C4-2B (cell line): ENCODE results near the gene CDCA5.

Experiments used
- H3K27ac ChIP-seq: fragments of 450-650 bp; 2 replicates; pipeline ENCODE4 v1.5.1; 2017
- ZFX ChIP-seq: fragments of 450-650 bp; IDR thresholded peaks from 2 replicates; pipeline ENCODE4 v1.6.1; 2017
- TF ChIP-seq, protein P1 (sequence below): fragments of 450-650 bp; conservative IDR thresholded peaks from 2 replicates; pipeline ENCODE4 v1.5.1; 2017; ENCODE audit warnings: mild to moderate bottlenecking

Gene CDCA5

DNA sequence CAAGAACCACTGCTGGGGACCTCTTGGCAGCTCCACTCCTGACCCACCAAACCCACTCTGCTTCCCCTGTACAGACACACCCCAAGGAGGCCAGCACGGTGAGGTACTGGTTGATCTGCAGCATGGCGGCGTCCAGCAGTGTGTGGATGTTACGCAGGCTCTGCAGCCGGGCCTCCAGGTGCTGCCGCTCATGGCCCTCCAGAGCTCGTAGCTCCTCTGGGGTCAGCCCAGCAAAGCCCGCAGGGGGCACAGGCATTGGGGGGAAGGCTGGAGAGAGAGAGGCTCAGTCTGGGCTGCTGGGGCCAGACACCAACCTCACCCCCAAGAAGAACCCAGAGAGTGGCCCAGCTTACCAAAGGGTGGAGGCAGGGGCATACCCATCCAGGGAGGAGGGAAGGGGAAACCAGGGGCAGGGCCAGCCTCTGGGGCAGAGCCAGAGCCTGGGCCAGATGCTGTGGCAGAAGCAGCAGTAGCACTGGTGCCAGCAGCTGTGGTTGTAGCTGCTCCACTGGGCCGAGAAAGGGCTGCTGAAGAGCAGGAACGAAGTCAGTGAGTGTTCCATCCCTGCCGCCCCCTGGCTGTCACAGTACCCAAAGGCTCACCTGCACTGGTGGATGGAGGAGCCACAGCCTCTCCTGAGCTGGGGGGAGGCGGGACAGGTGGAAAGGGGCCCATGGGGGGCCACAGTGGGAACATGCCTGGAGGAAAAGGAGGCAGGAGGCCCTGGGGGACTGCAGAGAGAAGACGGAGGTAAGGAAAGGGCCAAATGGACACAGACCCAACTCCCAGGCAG is 46.0 kb upstream of the CDCA5 start:
- TF ChIP-seq, protein P1, sequence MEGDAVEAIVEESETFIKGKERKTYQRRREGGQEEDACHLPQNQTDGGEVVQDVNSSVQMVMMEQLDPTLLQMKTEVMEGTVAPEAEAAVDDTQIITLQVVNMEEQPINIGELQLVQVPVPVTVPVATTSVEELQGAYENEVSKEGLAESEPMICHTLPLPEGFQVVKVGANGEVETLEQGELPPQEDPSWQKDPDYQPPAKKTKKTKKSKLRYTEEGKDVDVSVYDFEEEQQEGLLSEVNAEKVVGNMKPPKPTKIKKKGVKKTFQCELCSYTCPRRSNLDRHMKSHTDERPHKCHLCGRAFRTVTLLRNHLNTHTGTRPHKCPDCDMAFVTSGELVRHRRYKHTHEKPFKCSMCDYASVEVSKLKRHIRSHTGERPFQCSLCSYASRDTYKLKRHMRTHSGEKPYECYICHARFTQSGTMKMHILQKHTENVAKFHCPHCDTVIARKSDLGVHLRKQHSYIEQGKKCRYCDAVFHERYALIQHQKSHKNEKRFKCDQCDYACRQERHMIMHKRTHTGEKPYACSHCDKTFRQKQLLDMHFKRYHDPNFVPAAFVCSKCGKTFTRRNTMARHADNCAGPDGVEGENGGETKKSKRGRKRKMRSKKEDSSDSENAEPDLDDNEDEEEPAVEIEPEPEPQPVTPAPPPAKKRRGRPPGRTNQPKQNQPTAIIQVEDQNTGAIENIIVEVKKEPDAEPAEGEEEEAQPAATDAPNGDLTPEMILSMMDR, result no peak
- TF ChIP-seq ZFX, result no peak
- H3K27ac ChIP-seq, result no peak overlapping the region

GRCh38 chr11:65128182-65129145 is 44.6 kb upstream of the CDCA5 start:
- no peak overlapping the region for H3K27ac ChIP-seq
- TF ChIP-seq, protein P1, result no peak
- no peak for TF ChIP-seq ZFX

GRCh38 chr11:65127473-65128181 is 43.8 kb upstream of the CDCA5 start:
- no peak for TF ChIP-seq ZFX
- TF ChIP-seq, protein P1, result no peak
- H3K27ac ChIP-seq, result no peak overlapping the region

DNA sequence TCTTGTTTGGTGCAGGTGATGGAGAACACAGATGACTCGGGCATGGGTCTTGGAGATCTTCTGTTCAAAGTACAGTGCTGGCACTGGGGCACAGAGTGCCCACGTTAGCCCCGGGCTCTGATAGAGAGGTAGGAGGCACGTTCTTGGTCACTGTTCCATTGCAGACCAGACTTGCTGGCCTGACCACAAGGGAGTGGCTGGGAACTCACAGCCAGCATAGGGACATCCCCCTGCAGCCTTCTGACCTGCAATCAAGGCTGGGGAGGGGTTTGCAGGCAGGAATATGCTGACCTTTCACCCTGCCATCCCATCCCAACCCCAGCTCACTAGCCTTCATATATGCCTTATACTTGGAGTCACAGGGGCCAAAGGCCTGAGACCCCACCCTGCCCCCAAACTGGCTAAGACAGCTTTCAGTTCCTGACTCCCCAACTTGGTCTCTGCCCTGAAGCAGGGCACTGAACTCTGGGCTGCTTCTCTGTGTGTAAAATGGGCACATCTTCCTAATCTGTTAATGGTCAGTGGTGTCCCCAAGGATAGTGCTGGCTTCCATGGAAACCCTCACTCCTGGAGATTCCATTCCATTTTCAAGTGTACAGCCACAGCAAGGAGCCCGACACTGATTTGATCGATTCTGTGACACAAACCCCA is 42.9 kb upstream of the CDCA5 start:
- no peak overlapping the region for H3K27ac ChIP-seq
- no peak for TF ChIP-seq ZFX
- TF ChIP-seq, protein P1, result no peak

DNA sequence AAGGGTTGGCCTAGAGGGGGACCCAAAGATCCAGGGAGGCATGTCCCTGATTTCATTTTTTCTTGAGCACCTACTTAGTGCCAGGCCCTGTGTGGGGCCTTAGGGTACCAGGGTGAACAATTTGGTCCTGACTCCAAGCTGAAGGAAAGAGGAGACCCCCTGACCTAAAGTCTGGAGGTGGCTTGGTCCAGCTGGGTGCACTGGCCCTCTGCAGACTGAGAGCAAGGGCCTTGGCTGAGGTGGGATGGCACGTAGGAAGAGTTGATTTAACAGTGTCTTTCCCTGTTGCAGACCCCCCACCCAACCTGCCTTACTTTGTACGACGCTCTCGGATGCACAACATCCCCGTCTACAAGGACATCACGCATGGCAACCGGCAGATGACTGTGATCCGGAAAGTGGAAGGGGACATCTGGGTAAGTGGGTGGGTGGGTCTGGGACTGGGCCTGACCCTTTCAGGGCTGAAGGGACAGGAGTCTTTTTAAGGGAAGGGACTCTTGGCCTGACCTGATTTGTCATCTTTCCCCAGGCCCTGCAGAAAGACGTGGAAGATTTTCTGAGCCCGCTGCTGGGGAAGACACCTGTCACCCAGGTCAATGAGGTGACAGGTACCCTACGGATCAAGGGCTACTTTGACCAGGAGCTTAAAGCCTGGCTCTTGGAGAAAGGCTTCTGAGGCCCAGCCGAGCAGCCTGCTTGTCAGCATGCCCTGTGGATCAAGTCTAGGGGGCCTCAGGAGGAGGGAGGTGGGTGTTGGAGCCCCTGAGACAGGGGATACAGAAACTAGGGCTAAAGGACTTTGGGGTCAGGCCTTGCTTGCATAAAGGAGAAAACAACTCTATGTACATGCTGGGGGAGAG is 41.6 kb upstream of the CDCA5 start:
- TF ChIP-seq, protein P1, result no peak
- TF ChIP-seq ZFX, result no peak
- peak overlapping the region; percentile 25 for H3K27ac ChIP-seq

DNA sequence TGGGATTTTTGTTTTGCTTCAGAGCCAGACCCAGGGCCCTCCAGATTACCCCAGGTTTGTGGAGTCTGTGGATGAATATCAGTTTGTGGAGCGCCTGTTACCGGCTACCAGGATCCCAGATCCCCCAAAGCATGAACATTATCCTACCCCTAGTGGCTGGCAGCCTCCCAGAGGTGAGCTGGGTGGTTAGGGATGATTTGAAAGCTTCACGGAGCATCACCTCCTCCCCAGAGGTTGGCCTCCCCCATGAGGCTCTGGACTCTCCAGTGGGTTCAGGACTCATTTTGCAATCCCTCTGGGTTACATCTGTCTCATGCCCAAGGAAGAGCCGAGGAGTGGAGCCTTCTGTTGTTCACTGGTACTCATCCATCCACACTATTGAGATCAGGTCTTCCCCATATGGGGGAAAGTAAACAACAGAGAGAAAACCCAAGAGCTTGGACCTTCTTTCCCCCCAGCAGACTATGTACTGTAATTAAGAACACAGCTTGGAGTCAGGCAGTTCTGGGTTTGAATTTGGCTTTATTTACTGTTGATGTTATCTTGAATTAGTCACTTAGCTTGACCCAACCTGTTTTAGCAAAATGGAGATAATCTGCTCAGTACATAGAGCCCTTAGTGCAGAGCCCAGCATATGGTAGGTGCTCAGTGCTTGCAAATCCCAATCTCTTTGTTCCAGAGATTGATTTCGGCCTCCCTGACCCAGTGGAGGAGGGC is 40.8 kb upstream of the CDCA5 start:
- peak overlapping the region; percentile 25 for H3K27ac ChIP-seq
- TF ChIP-seq, protein P1, result no peak
- TF ChIP-seq ZFX, result no peak
